KG1 (cell line): Measurements from ENCODE around the gene SCRN2.

Experiments
- DNase-seq: peaks from one replicate; lab custom pipeline; 2025; lab: John Stamatoyannopoulos, UW

SCRN2 gene

GRCh38 chr17:47846716-47847340 is 5.8 kb upstream of the SCRN2 start:
- DNase-seq: no peak

GRCh38 chr17:47845716-47846075 is 4.6 kb upstream of the SCRN2 start:
- DNase-seq: no peak

- no peak for DNase-seq
Observed at GRCh38 chr17:47844814-47845715, 4.0 kb upstream of the SCRN2 start.

- DNase-seq: no peak
Observed at GRCh38 chr17:47844227-47844626, 3.2 kb upstream of the SCRN2 start.

- no peak for DNase-seq
Observed at GRCh38 chr17:47843391-47843730, 2.3 kb upstream of the SCRN2 start.

- no peak for DNase-seq
Observed at GRCh38 chr17:47841488-47842291, 617 bp upstream of the SCRN2 start.

- no peak for DNase-seq
Observed at GRCh38 chr17:47840001-47840741, 902 bp downstream of the SCRN2 start.

- no peak for DNase-seq
Observed at GRCh38 chr17:47839071-47839470, 2.0 kb downstream of the SCRN2 start.

GRCh38 chr17:47838636-47839035 is 2.4 kb downstream of the SCRN2 start:
- DNase-seq: no peak

- DNase-seq: no peak
Observed at GRCh38 chr17:47837401-47838039, 3.6 kb downstream of the SCRN2 start.

GRCh38 chr17:47836601-47837000 is 4.5 kb downstream of the SCRN2 start:
- no peak for DNase-seq

- no peak for DNase-seq
Observed at GRCh38 chr17:47834756-47835155, 6.3 kb downstream of the SCRN2 start.

- no peak for DNase-seq
Observed at GRCh38 chr17:47831934-47832327, 9.1 kb downstream of the SCRN2 start.

GRCh38 chr17:47831003-47831933 is 9.8 kb downstream of the SCRN2 start, which contains the start of the genes LRRC46 and MRPL10:
TSS of gene LRRC46 (plus strand) at chr17:47831670. CDS start at chr17:47831990, 320 bp downstream.
TSS of gene MRPL10 (minus strand) at chr17:47831541. CDS start at chr17:47831511, 30 bp downstream.
- DNase-seq: peak; percentile 85

- no peak for DNase-seq
Observed at GRCh38 chr17:47830396-47831002, 10.6 kb downstream of the SCRN2 start.

GRCh38 chr17:47829870-47830269 is 11.2 kb downstream of the SCRN2 start:
- no peak for DNase-seq

- DNase-seq: no peak
Observed at GRCh38 chr17:47823519-47823918, 17.6 kb downstream of the SCRN2 start.

GRCh38 chr17:47822785-47823184 is 18.3 kb downstream of the SCRN2 start:
- DNase-seq: no peak

- peak; percentile 41 for DNase-seq
Observed at GRCh38 chr17:47821424-47822391, 19.4 kb downstream of the SCRN2 start, which contains the start of gene OSBPL7. TSS of gene OSBPL7 (minus strand) at chr17:47821794. CDS start at chr17:47820278, 1,516 bp downstream.
